Upper lobe of right lung (tissue), 1 donor: ENCODE results near the gene RPH3AL. TPM values are rescaled to one million over a fixed set of nuclear protein-coding genes. Genes with fewer than 3 reads are reported as not detected.

Source experiments
- ATAC-seq: fragments of 200-7000 bp; cut with Tn5 transposase; one replicate; pipeline ENCODE4 v1.9.1; 2020; ENCODE audit warnings: mild to moderate bottlenecking, moderate library complexity
- DNase-seq: peaks from one replicate; pipeline ENCODE4 v3.0.0-alpha.2; 2020
- H3K27ac ChIP-seq: fragments of 200-600 bp; one replicate; pipeline ENCODE4 v1.8.0; 2022
- H3K27me3 ChIP-seq: fragments of 200-600 bp; one replicate; pipeline ENCODE4 v1.8.0; 2022; ENCODE audit warnings: mild to moderate bottlenecking
- H3K36me3 ChIP-seq: fragments of 200-600 bp; one replicate; pipeline ENCODE4 v1.8.0; 2022
- H3K4me1 ChIP-seq: fragments of 200-600 bp; one replicate; pipeline ENCODE4 v1.8.0; 2022
- H3K4me3 ChIP-seq: fragments of 200-600 bp; one replicate; pipeline ENCODE4 v1.8.0; 2022; ENCODE audit warnings: mild to moderate bottlenecking
- H3K9me3 ChIP-seq: fragments of 200-600 bp; one replicate; pipeline ENCODE4 v1.8.0; 2022
- CTCF ChIP-seq: fragments of 200-600 bp; IDR thresholded peaks from one replicate; pipeline ENCODE4 v1.8.0; 2022; ENCODE audit warnings: antibody characterized with exemption
- intact Hi-C: fragments of 100-400 bp; cut with DNase I; formaldehyde crosslinking; loops from one replicate; pipeline ENCODE4 v1.11.0; 2022
- total RNA-seq: library from RNA; stranded (reverse); fragmentation: NEBNext Ultra II Directional; extraction: Animal tissue kit (Norgen Biotek cat#: 25700); gene quantifications from one replicate; pipeline ENCODE4 v1.2.1, GENCODE V29; 2021
- donor health status: DM: no; HTN: yes; CAD: no; lungs with severe emphysema.

RPH3AL gene
- total RNA-seq, 1 donor from 2014 or later, result 33.3 TPM

- peak; percentile 93 for DNase-seq
- Histone ChIP-seq H3K27me3 (no peaks in the 10 kb centered on the region), H3K27ac (no peak overlapping the region), H3K4me3 (peak overlapping the region; percentile 52), H3K9me3 (no peaks in the 10 kb centered on the region), H3K4me1 (peaks cover 12% of the 10 kb centered on the region), H3K36me3 (no peaks in the 10 kb centered on the region)
- intact Hi-C loops, result no loop called here
- ATAC-seq, result peak; percentile 93
- TF ChIP-seq CTCF, result peak; percentile 58
These were observed 33.7 kb upstream of the RPH3AL start for GRCh38 chr17:386141-386876.

GRCh38 chr17:385836-386140, 33.2 kb upstream of the RPH3AL start:
- Histone ChIP-seq H3K4me1 (peaks cover 12% of the 10 kb centered on the region), H3K36me3 (no peaks in the 10 kb centered on the region), H3K4me3 (peak overlapping the region; percentile 52), H3K9me3 (no peaks in the 10 kb centered on the region), H3K27ac (peak overlapping the region; percentile 70), H3K27me3 (no peaks in the 10 kb centered on the region)
- TF ChIP-seq CTCF, result no peak
- DNase-seq (no peak), ATAC-seq (no peak)
- intact Hi-C loops, result no loop called here

GRCh38 chr17:385178-385835, 32.7 kb upstream of the RPH3AL start:
- peak; percentile 79 for DNase-seq
- Histone ChIP-seq H3K27ac (peak overlapping the region; percentile 70), H3K4me3 (peak overlapping the region; percentile 52), H3K36me3 (no peaks in the 10 kb centered on the region), H3K4me1 (peaks cover 12% of the 10 kb centered on the region), H3K9me3 (no peaks in the 10 kb centered on the region), H3K27me3 (no peaks in the 10 kb centered on the region)
- ATAC-seq, result peak; percentile 62
- peak; percentile 13 for TF ChIP-seq CTCF
- intact Hi-C loops, result no loop called here

- H3K4me1 ChIP-seq, result peaks cover 12% of the 10 kb centered on the region
- no peak for TF ChIP-seq CTCF
- peak overlapping the region; percentile 52 for H3K4me3 ChIP-seq
- H3K36me3 ChIP-seq, result no peaks in the 10 kb centered on the region
- intact Hi-C loops, result no loop called here
- peak overlapping the region; percentile 70 for H3K27ac ChIP-seq
- DNase-seq (no peak), ATAC-seq (peak; percentile 3)
- no peaks in the 10 kb centered on the region for H3K9me3 ChIP-seq
- no peaks in the 10 kb centered on the region for H3K27me3 ChIP-seq
These were observed 32.1 kb upstream of the RPH3AL start for GRCh38 chr17:384622-385177.

- Histone ChIP-seq H3K27me3 (no peaks in the 10 kb centered on the region), H3K27ac (no peak overlapping the region), H3K36me3 (no peaks in the 10 kb centered on the region), H3K4me1 (peaks cover 12% of the 10 kb centered on the region), H3K4me3 (no peak overlapping the region), H3K9me3 (no peaks in the 10 kb centered on the region)
- no peak for DNase-seq
- intact Hi-C loops, result no loop called here
- ATAC-seq, result no peak
- no peak for TF ChIP-seq CTCF
These were observed 31.4 kb upstream of the RPH3AL start for GRCh38 chr17:383771-384621.
